IPS-20b (cell line): ENCODE data around the gene SREK1.
"Not testable (repeated sequence)": the region's sequence is repeated elsewhere in the genome, so short reads cannot be mapped to it uniquely, and the experiment has no call there.

Source experiments
- H3K27ac ChIP-seq: one replicate; pipeline ENCODE4 v1.5.1; 2013; ENCODE audit warnings: low read length
- H3K27me3 ChIP-seq: 2 replicates; pipeline ENCODE4 v1.6.1; 2013; ENCODE audit warnings: mild to moderate bottlenecking, low read length, inconsistent platforms; ENCODE audit not compliant: insufficient read depth
- H3K36me3 ChIP-seq: 2 replicates; pipeline ENCODE4 v1.6.1; 2013; ENCODE audit warnings: low read depth, mild to moderate bottlenecking, inconsistent platforms, low read length, moderate library complexity; ENCODE audit not compliant: insufficient read depth
- H3K4me1 ChIP-seq: 2 replicates; pipeline ENCODE4 v1.6.1; 2013; ENCODE audit warnings: mild to moderate bottlenecking, control low read depth, inconsistent platforms, low read length, moderate library complexity; ENCODE audit not compliant: insufficient read depth
- H3K4me3 ChIP-seq: 2 replicates; pipeline ENCODE4 v1.5.1; 2013; ENCODE audit warnings: mild to moderate bottlenecking, low read length, inconsistent platforms
- H3K9ac ChIP-seq: 2 replicates; pipeline ENCODE4 v1.6.1; 2013; ENCODE audit warnings: low read depth, mild to moderate bottlenecking, inconsistent platforms, low read length, moderate library complexity
- H3K9me3 ChIP-seq: 2 replicates; pipeline ENCODE4 v1.6.1; 2013; ENCODE audit warnings: mild to moderate bottlenecking, low read depth, low read length, inconsistent platforms; ENCODE audit not compliant: insufficient read depth

The SREK1 gene

GRCh38 chr5:66197764-66198405 lies 53.8 kb downstream of the SREK1 start:
- Histone ChIP-seq H3K4me3 (no peak overlapping the region), H3K9me3 (no peaks in the 10 kb centered on the region), H3K27ac (no peak overlapping the region), H3K27me3 (no peaks in the 10 kb centered on the region), H3K9ac (no peak overlapping the region), H3K36me3 (no peaks in the 10 kb centered on the region), H3K4me1 (0 out of 2 replicates have a peak, but pooled peaks cover 5% of the 10 kb centered on the region)

GRCh38 chr5:66198837-66199236 lies 54.7 kb downstream of the SREK1 start:
- Histone ChIP-seq H3K27ac (no peak overlapping the region), H3K4me3 (no peak overlapping the region)

GRCh38 chr5:66203531-66203930 lies 59.4 kb downstream of the SREK1 start:
- no peaks in the 10 kb centered on the region for H3K9me3 ChIP-seq
- no peak overlapping the region for H3K9ac ChIP-seq
- no peaks in the 10 kb centered on the region for H3K36me3 ChIP-seq
- no peak overlapping the region for H3K27ac ChIP-seq
- H3K4me1 ChIP-seq = 0 out of 2 replicates have a peak, but pooled peaks cover 5% of the 10 kb centered on the region
- H3K4me3 ChIP-seq = no peak overlapping the region
- no peaks in the 10 kb centered on the region for H3K27me3 ChIP-seq

More at GRCh38 chr5:66198837-66199236, 54.7 kb downstream of the SREK1 start:
- no peak overlapping the region for H3K9ac ChIP-seq
- H3K9me3 ChIP-seq = no peaks in the 10 kb centered on the region
- no peaks in the 10 kb centered on the region for H3K27me3 ChIP-seq
- no peaks in the 10 kb centered on the region for H3K36me3 ChIP-seq
- 0 out of 2 replicates have a peak, but pooled peaks cover 5% of the 10 kb centered on the region for H3K4me1 ChIP-seq

GRCh38 chr5:66206465-66206864 lies 62.4 kb downstream of the SREK1 start:
- Histone ChIP-seq H3K4me1 (no peaks in the 10 kb centered on the region), H3K4me3 (no peak overlapping the region), H3K36me3 (no peaks in the 10 kb centered on the region), H3K9me3 (no peaks in the 10 kb centered on the region), H3K27me3 (no peaks in the 10 kb centered on the region), H3K9ac (no peak overlapping the region), H3K27ac (no peak overlapping the region)

- H3K9me3 ChIP-seq = no peaks in the 10 kb centered on the region
- H3K4me1 ChIP-seq = no peaks in the 10 kb centered on the region
- no peaks in the 10 kb centered on the region for H3K27me3 ChIP-seq
- H3K9ac ChIP-seq = no peak overlapping the region
- H3K36me3 ChIP-seq = no peaks in the 10 kb centered on the region
- H3K4me3 ChIP-seq = no peak overlapping the region
- no peak overlapping the region for H3K27ac ChIP-seq
Observed at GRCh38 chr5:66207800-66208561, 63.9 kb downstream of the SREK1 start.

- no peak overlapping the region for H3K4me3 ChIP-seq
- H3K9me3 ChIP-seq = no peaks in the 10 kb centered on the region
- H3K27ac ChIP-seq = no peak overlapping the region
- H3K27me3 ChIP-seq = no peaks in the 10 kb centered on the region
- H3K4me1 ChIP-seq = no peaks in the 10 kb centered on the region
- H3K9ac ChIP-seq = no peak overlapping the region
- H3K36me3 ChIP-seq = no peaks in the 10 kb centered on the region
Observed at GRCh38 chr5:66209350-66209749, 65.2 kb downstream of the SREK1 start.

GRCh38 chr5:66209794-66210193 lies 65.7 kb downstream of the SREK1 start:
- H3K9ac ChIP-seq = no peak overlapping the region
- no peaks in the 10 kb centered on the region for H3K36me3 ChIP-seq
- no peaks in the 10 kb centered on the region for H3K27me3 ChIP-seq
- H3K9me3 ChIP-seq = no peaks in the 10 kb centered on the region
- H3K27ac ChIP-seq = no peak overlapping the region
- no peak overlapping the region for H3K4me3 ChIP-seq
- no peaks in the 10 kb centered on the region for H3K4me1 ChIP-seq

- Histone ChIP-seq H3K27me3 (no peaks in the 10 kb centered on the region), H3K36me3 (no peaks in the 10 kb centered on the region), H3K27ac (no peak overlapping the region), H3K9me3 (no peaks in the 10 kb centered on the region), H3K9ac (no peak overlapping the region), H3K4me3 (no peak overlapping the region), H3K4me1 (no peaks in the 10 kb centered on the region)
Observed at GRCh38 chr5:66213533-66213932, 69.4 kb downstream of the SREK1 start.

- Histone ChIP-seq H3K9me3 (0 out of 2 replicates have a peak, but pooled peaks cover 3% of the 10 kb centered on the region), H3K27ac (no peak overlapping the region), H3K4me1 (no peaks in the 10 kb centered on the region), H3K27me3 (no peaks in the 10 kb centered on the region), H3K9ac (no peak overlapping the region), H3K36me3 (no peaks in the 10 kb centered on the region), H3K4me3 (no peak overlapping the region)
Observed at GRCh38 chr5:66222455-66222854, 78.4 kb downstream of the SREK1 start.

GRCh38 chr5:66222896-66223295 lies 78.8 kb downstream of the SREK1 start:
- H3K36me3 ChIP-seq, H3K4me3 ChIP-seq, H3K27ac ChIP-seq: not testable (repeated sequence)

GRCh38 chr5:66223637-66224036 lies 79.5 kb downstream of the SREK1 start:
- no peaks in the 10 kb centered on the region for H3K36me3 ChIP-seq
- H3K9me3 ChIP-seq = 0 out of 2 replicates have a peak, but pooled peaks cover 3% of the 10 kb centered on the region
- H3K27me3 ChIP-seq = no peaks in the 10 kb centered on the region
- no peak overlapping the region for H3K27ac ChIP-seq
- H3K4me3 ChIP-seq = no peak overlapping the region
- H3K4me1 ChIP-seq = no peaks in the 10 kb centered on the region
- no peak overlapping the region for H3K9ac ChIP-seq

More at GRCh38 chr5:66222896-66223295, 78.8 kb downstream of the SREK1 start:
- not testable (repeated sequence) for H3K27me3 ChIP-seq, H3K9me3 ChIP-seq, H3K4me1 ChIP-seq, H3K9ac ChIP-seq

GRCh38 chr5:66224274-66224673 lies 80.2 kb downstream of the SREK1 start:
- H3K4me1 ChIP-seq = no peaks in the 10 kb centered on the region
- H3K9ac ChIP-seq = no peak overlapping the region
- H3K36me3 ChIP-seq = no peaks in the 10 kb centered on the region
- H3K4me3 ChIP-seq = no peak overlapping the region
- H3K27ac ChIP-seq = no peak overlapping the region
- no peaks in the 10 kb centered on the region for H3K27me3 ChIP-seq
- H3K9me3 ChIP-seq = 0 out of 2 replicates have a peak, but pooled peaks cover 3% of the 10 kb centered on the region
